Left cardiac atrium (tissue), 4 donors: ENCODE data around the gene ABLIM1. TPM values are rescaled to one million over a fixed set of nuclear protein-coding genes. Genes with fewer than 3 reads are reported as not detected.

Experiments
- ATAC-seq, 2 donors: fragments of 200-7000 bp; cut with Tn5 transposase; one replicate each; pipeline ENCODE4 v1.9.1; 2020; ENCODE audit warnings: mild to moderate bottlenecking in 2 of 2, moderate library complexity in 2 of 2
- DNase-seq: peaks from one replicate; pipeline ENCODE4 v3.0.0-alpha.2; 2020
- intact Hi-C, 2 donors: fragments of 100-400 bp; cut with DNase I; formaldehyde crosslinking; loops; one replicate each; pipeline versions ENCODE4 v1.14.1 to v1.15.1; 2022 to 2023
- total RNA-seq, 2 donors: library from RNA; stranded (reverse); fragmentation: NEBNext Ultra II Directional; extraction: Animal tissue kit (Norgen Biotek cat#: 25700); gene quantifications; one replicate each; pipeline ENCODE4 v1.2.1, GENCODE V29; 2021
- donor health status: DM: no; HTN: yes; CAD: no.
- donor health status: DM: no; HTN: yes; CAD: no; lungs with severe emphysema.
- donor health status: DM: yes; HTN: yes; CAD: no.
- donor health status: Dilated cardiomyopathy.

Gene ABLIM1
- total RNA-seq, 2 donors from 2014 or later = 292 to 305 TPM

- DNase-seq = peak; percentile 53
- peak; percentile 53 to 61 for ATAC-seq
- intact Hi-C loops = loop anchor here (5.0 to 10.0 kb wide), 3 partner anchors 50 to 153 kb away; no protein-coding TSS in a partner anchor
These were observed 26.2 kb downstream of the ABLIM1 start for GRCh38 chr10:114631666-114632417.

- ATAC-seq = no peak
- DNase-seq = no peak
- intact Hi-C loops = loop anchor here (5.0 to 10.0 kb wide), 3 partner anchors 51 to 154 kb away; no protein-coding TSS in a partner anchor
These were observed 26.9 kb downstream of the ABLIM1 start for GRCh38 chr10:114631090-114631665.

GRCh38 chr10:114629824-114630730, 28.0 kb downstream of the ABLIM1 start:
- intact Hi-C loops = loop anchor here (5.0 to 10.0 kb wide), 4 partner anchors 52 to 155 kb away; no protein-coding TSS in a partner anchor
- ATAC-seq = peak; percentile 29 to 40

GRCh38 chr10:114629083-114629823, 28.8 kb downstream of the ABLIM1 start:
- ATAC-seq (peak; percentile 31 to 39), DNase-seq (no peak)
- intact Hi-C loops = loop anchor here in 1 of 2 donors (5.0 kb wide), 1 partner anchor 77 kb away; no protein-coding TSS in a partner anchor

More at GRCh38 chr10:114629824-114630730, 28.0 kb downstream of the ABLIM1 start:
- no peak for DNase-seq

- ATAC-seq (no peak), DNase-seq (no peak)
- intact Hi-C loops = loop anchor here in 1 of 2 donors (5.0 kb wide), 1 partner anchor 76 kb away; no protein-coding TSS in a partner anchor
These were observed 30.0 kb downstream of the ABLIM1 start for GRCh38 chr10:114628106-114628505.

GRCh38 chr10:114626841-114627240, 31.2 kb downstream of the ABLIM1 start:
- intact Hi-C loops = loop anchor here in 1 of 2 donors (5.0 kb wide), 1 partner anchor 75 kb away; no protein-coding TSS in a partner anchor

GRCh38 chr10:114624951-114625780, 32.9 kb downstream of the ABLIM1 start:
- intact Hi-C loops = loop anchor here in 1 of 2 donors (5.0 kb wide), 1 partner anchor 73 kb away; no protein-coding TSS in a partner anchor
- DNase-seq (no peak), ATAC-seq (no peak)

More at GRCh38 chr10:114626841-114627240, 31.2 kb downstream of the ABLIM1 start:
- no peak for ATAC-seq
- DNase-seq = no peak

- ATAC-seq = no peak
- intact Hi-C loops = no loop called here
- DNase-seq = no peak
These were observed 33.7 kb downstream of the ABLIM1 start for GRCh38 chr10:114624422-114624821.

- intact Hi-C loops = no loop called here
- peak; percentile 48 to 81 for ATAC-seq
These were observed 34.3 kb downstream of the ABLIM1 start for GRCh38 chr10:114623661-114624294.

GRCh38 chr10:114623155-114623554, 34.9 kb downstream of the ABLIM1 start:
- intact Hi-C loops = no loop called here
- DNase-seq = no peak

More at GRCh38 chr10:114623661-114624294, 34.3 kb downstream of the ABLIM1 start:
- no peak for DNase-seq

GRCh38 chr10:114618722-114619121, 39.4 kb downstream of the ABLIM1 start:
- ATAC-seq (peak in 1 of 2 donors; percentile 27), DNase-seq (no peak)
- intact Hi-C loops = no loop called here

More at GRCh38 chr10:114623155-114623554, 34.9 kb downstream of the ABLIM1 start:
- no peak for ATAC-seq

- no peak for DNase-seq
- ATAC-seq = no peak
- intact Hi-C loops = no loop called here
These were observed 41.6 kb downstream of the ABLIM1 start for GRCh38 chr10:114616516-114616915.

GRCh38 chr10:114616103-114616502, 42.0 kb downstream of the ABLIM1 start:
- no peak for DNase-seq
- intact Hi-C loops = no loop called here
- no peak for ATAC-seq

- DNase-seq = no peak
- intact Hi-C loops = no loop called here
- no peak for ATAC-seq
These were observed 42.5 kb downstream of the ABLIM1 start for GRCh38 chr10:114615600-114616007.

GRCh38 chr10:114613237-114613979, 44.7 kb downstream of the ABLIM1 start:
- intact Hi-C loops = no loop called here
- ATAC-seq (peak in 1 of 2 donors; percentile 15), DNase-seq (no peak)

GRCh38 chr10:114611617-114612016, 46.5 kb downstream of the ABLIM1 start:
- peak in 1 of 2 donors; percentile 69 for ATAC-seq
- no peak for DNase-seq
- intact Hi-C loops = no loop called here
